ACC112 (cell line): ENCODE measurements around the gene SLC32A1.

Experiments used
- H2AFZ ChIP-seq: fragments of 200-600 bp; sonication (generic); one replicate; pipeline ENCODE4 v1.6.0; 2017; ENCODE audit warnings: antibody characterized with exemption, low read length; ENCODE audit not compliant: unreplicated experiment
- H3K27ac ChIP-seq: fragments of 200-600 bp; sonication (generic); 2 replicates; pipeline ENCODE4 v1.5.1; 2014; ENCODE audit warnings: low read depth, mild to moderate bottlenecking, antibody characterized with exemption, low read length, moderate library complexity
- H3K27me3 ChIP-seq: fragments of 200-600 bp; sonication (generic); 2 replicates; pipeline ENCODE4 v1.6.1; 2014; ENCODE audit warnings: mild to moderate bottlenecking, antibody characterized with exemption, low read length, moderate library complexity, mixed read lengths; ENCODE audit not compliant: insufficient read depth
- H3K36me3 ChIP-seq: fragments of 200-600 bp; sonication (generic); 2 replicates; pipeline ENCODE4 v1.6.1; 2016; ENCODE audit warnings: mild to moderate bottlenecking, antibody characterized with exemption, low read length, moderate library complexity, mixed read lengths; ENCODE audit not compliant: insufficient read depth
- H3K4me1 ChIP-seq: fragments of 200-600 bp; sonication (generic); one replicate; pipeline ENCODE4 v1.6.1; 2016; ENCODE audit warnings: low read length, mixed read lengths; ENCODE audit not compliant: insufficient read depth, unreplicated experiment, control insufficient read depth
- H3K4me3 ChIP-seq: fragments of 200-600 bp; sonication (generic); 2 replicates; pipeline ENCODE4 v1.5.1; 2014; ENCODE audit warnings: mild to moderate bottlenecking, low read depth, low read length
- H3K79me2 ChIP-seq: fragments of 200-600 bp; sonication (generic); one replicate; pipeline ENCODE4 v1.6.0; 2016; ENCODE audit warnings: low read length; ENCODE audit not compliant: control insufficient read depth, unreplicated experiment, insufficient read depth

SLC32A1 gene

GRCh38 chr20:38700141-38700540 is 24.1 kb upstream of the SLC32A1 start:
- Histone ChIP-seq H3K27me3 (peaks cover 96% of the 10 kb centered on the region), H3K79me2 (no peaks in the 10 kb centered on the region), H3K36me3 (no peaks in the 10 kb centered on the region), H3K4me1 (no peaks in the 10 kb centered on the region), H3K27ac (no peak overlapping the region), H2AFZ (no peak overlapping the region), H3K4me3 (no peak overlapping the region)

- no peak overlapping the region for H3K27ac ChIP-seq
- H3K27me3 ChIP-seq: peaks cover 96% of the 10 kb centered on the region
- no peaks in the 10 kb centered on the region for H3K4me1 ChIP-seq
These were observed 23.4 kb upstream of the SLC32A1 start for GRCh38 chr20:38700926-38701325.

GRCh38 chr20:38703526-38703925 is 20.8 kb upstream of the SLC32A1 start:
- Histone ChIP-seq H3K27ac (no peak overlapping the region), H3K4me3 (no peak overlapping the region), H3K4me1 (no peaks in the 10 kb centered on the region), H3K79me2 (no peaks in the 10 kb centered on the region), H3K27me3 (peaks cover 91% of the 10 kb centered on the region), H3K36me3 (no peaks in the 10 kb centered on the region), H2AFZ (no peak overlapping the region)

More at GRCh38 chr20:38700926-38701325, 23.4 kb upstream of the SLC32A1 start:
- Histone ChIP-seq H2AFZ (no peak overlapping the region), H3K4me3 (no peak overlapping the region), H3K36me3 (no peaks in the 10 kb centered on the region), H3K79me2 (no peaks in the 10 kb centered on the region)

- Histone ChIP-seq H3K4me1 (no peaks in the 10 kb centered on the region), H3K36me3 (no peaks in the 10 kb centered on the region), H2AFZ (no peak overlapping the region), H3K79me2 (no peaks in the 10 kb centered on the region), H3K27me3 (peaks cover 89% of the 10 kb centered on the region), H3K4me3 (no peak overlapping the region), H3K27ac (no peak overlapping the region)
These were observed 20.1 kb upstream of the SLC32A1 start for GRCh38 chr20:38704136-38704535.

GRCh38 chr20:38706509-38706908 is 17.8 kb upstream of the SLC32A1 start:
- H3K36me3 ChIP-seq: no peaks in the 10 kb centered on the region
- H3K27ac ChIP-seq: no peak overlapping the region
- H2AFZ ChIP-seq: no peak overlapping the region
- H3K79me2 ChIP-seq: no peaks in the 10 kb centered on the region
- H3K4me3 ChIP-seq: no peak overlapping the region
- no peaks in the 10 kb centered on the region for H3K4me1 ChIP-seq
- H3K27me3 ChIP-seq: peaks cover 84% of the 10 kb centered on the region

GRCh38 chr20:38714308-38714707 is 10.0 kb upstream of the SLC32A1 start:
- Histone ChIP-seq H3K27ac (no peak overlapping the region), H3K4me1 (no peaks in the 10 kb centered on the region), H3K27me3 (peaks cover 81% of the 10 kb centered on the region), H3K79me2 (no peaks in the 10 kb centered on the region), H3K4me3 (no peak overlapping the region), H3K36me3 (no peaks in the 10 kb centered on the region), H2AFZ (no peak overlapping the region)

GRCh38 chr20:38715646-38716045 is 8.6 kb upstream of the SLC32A1 start:
- no peaks in the 10 kb centered on the region for H3K36me3 ChIP-seq
- no peaks in the 10 kb centered on the region for H3K79me2 ChIP-seq
- no peaks in the 10 kb centered on the region for H3K4me1 ChIP-seq
- H3K27me3 ChIP-seq: peaks cover 86% of the 10 kb centered on the region
- no peak overlapping the region for H3K4me3 ChIP-seq
- no peak overlapping the region for H2AFZ ChIP-seq
- H3K27ac ChIP-seq: no peak overlapping the region

- no peak overlapping the region for H3K27ac ChIP-seq
- no peak overlapping the region for H2AFZ ChIP-seq
- peaks cover 100% of the 10 kb centered on the region for H3K27me3 ChIP-seq
- H3K79me2 ChIP-seq: no peaks in the 10 kb centered on the region
- H3K36me3 ChIP-seq: no peaks in the 10 kb centered on the region
- no peaks in the 10 kb centered on the region for H3K4me1 ChIP-seq
- H3K4me3 ChIP-seq: no peak overlapping the region
These were observed 1.6 kb upstream of the SLC32A1 start for GRCh38 chr20:38722683-38723016.

GRCh38 chr20:38723017-38723847 is 1.1 kb upstream of the SLC32A1 start:
- Histone ChIP-seq H2AFZ (no peak overlapping the region), H3K4me3 (no peak overlapping the region), H3K27me3 (peaks cover 100% of the 10 kb centered on the region)

GRCh38 chr20:38724626-38725147 is 401 bp downstream of the SLC32A1 start:
- Histone ChIP-seq H3K36me3 (no peaks in the 10 kb centered on the region), H3K4me1 (no peaks in the 10 kb centered on the region), H3K27me3 (peaks cover 100% of the 10 kb centered on the region), H3K79me2 (no peaks in the 10 kb centered on the region), H3K27ac (no peak overlapping the region), H3K4me3 (no peak overlapping the region), H2AFZ (no peak overlapping the region)

More at GRCh38 chr20:38723017-38723847, 1.1 kb upstream of the SLC32A1 start:
- H3K4me1 ChIP-seq: no peaks in the 10 kb centered on the region
- no peaks in the 10 kb centered on the region for H3K36me3 ChIP-seq
- H3K79me2 ChIP-seq: no peaks in the 10 kb centered on the region
- no peak overlapping the region for H3K27ac ChIP-seq
